Activated T-cell treated with anti-CD3 and anti-CD28 coated beads, Interleukin-2, amount 50 U/mL, for 48 hours (primary cell): ENCODE data around the gene B3GNT7.
A peak's percentile ranks its signal among the peaks of the same experiment; 100 is the strongest.
"Not testable (repeated sequence)": the region's sequence is repeated elsewhere in the genome, so short reads cannot be mapped to it uniquely, and the experiment has no call there.

Experiments
- DNase-seq, 2 experiments: peaks; one replicate each; pipeline ENCODE4 v3.0.0-alpha.2; 2020

Gene B3GNT7

GRCh38 chr2:231386446-231386845 is 9.1 kb upstream of the B3GNT7 start:
- DNase-seq = no peak

GRCh38 chr2:231387904-231388724 is 7.4 kb upstream of the B3GNT7 start:
- no peak for DNase-seq

- no peak for DNase-seq
Observed at GRCh38 chr2:231388725-231389346, 6.7 kb upstream of the B3GNT7 start.

- no peak for DNase-seq
Observed at GRCh38 chr2:231390667-231391066, 4.8 kb upstream of the B3GNT7 start.

- DNase-seq = no peak
Observed at GRCh38 chr2:231391981-231392380, 3.5 kb upstream of the B3GNT7 start.

- no peak for DNase-seq
Observed at GRCh38 chr2:231392431-231393148, 2.9 kb upstream of the B3GNT7 start.

GRCh38 chr2:231393149-231394131 is 2.1 kb upstream of the B3GNT7 start:
- peak; percentile 48 to 63 for DNase-seq

- no peak for DNase-seq
Observed at GRCh38 chr2:231394211-231395141, 1.0 kb upstream of the B3GNT7 start.

- DNase-seq = no peak
Observed at GRCh38 chr2:231396058-231396821, 730 bp downstream of the B3GNT7 start.

GRCh38 chr2:231397011-231397927 is 1.8 kb downstream of the B3GNT7 start:
- peak; percentile 46 to 55 for DNase-seq

GRCh38 chr2:231397928-231398294 is 2.4 kb downstream of the B3GNT7 start:
- DNase-seq = no peak

- DNase-seq = no peak
Observed at GRCh38 chr2:231398585-231398984, 3.1 kb downstream of the B3GNT7 start.

- DNase-seq = no peak
Observed at GRCh38 chr2:231399046-231399852, 3.7 kb downstream of the B3GNT7 start.

- DNase-seq = no peak
Observed at GRCh38 chr2:231399853-231400680, 4.6 kb downstream of the B3GNT7 start.

- not testable (repeated sequence) for DNase-seq
Observed at GRCh38 chr2:231400681-231401080, 5.2 kb downstream of the B3GNT7 start.

GRCh38 chr2:231401101-231401500 is 5.6 kb downstream of the B3GNT7 start:
- not testable (repeated sequence) for DNase-seq

- not testable (repeated sequence) for DNase-seq
Observed at GRCh38 chr2:231403421-231404182, 8.1 kb downstream of the B3GNT7 start.
